Thyroid gland (tissue), 4 donors: Measurements from ENCODE around the gene RHBDF1. TPM values are rescaled to one million over a fixed set of nuclear protein-coding genes. Genes with fewer than 3 reads are reported as not detected.

Experiments used
- DNase-seq, 2 donors: peaks; one replicate each; pipeline ENCODE4 v3.0.0-alpha.2; 2019
- H3K27ac ChIP-seq, 3 donors: fragments of 200-600 bp; sonication (generic); 1 replicate in 2 of 3; 2 replicates in 1 of 3; pipeline ENCODE4 v1.5.1; 2016 to 2019; ENCODE audit warnings: mild to moderate bottlenecking in 1 of 3, moderate library complexity in 1 of 3
- H3K27me3 ChIP-seq: fragments of 200-600 bp; sonication (generic); one replicate; pipeline ENCODE4 v1.5.1; 2019
- H3K36me3 ChIP-seq, 2 donors: fragments of 200-600 bp; sonication (generic); one replicate each; pipeline ENCODE4 v1.5.1; 2016 to 2019
- H3K4me1 ChIP-seq, 2 donors: fragments of 200-600 bp; sonication (generic); one replicate each; pipeline ENCODE4 v1.5.1; 2017 to 2019
- H3K4me3 ChIP-seq, 3 donors: fragments of 200-600 bp; sonication (generic); replicated peaks in 1 of 3; 1 replicate in 2 of 3; 2 replicates in 1 of 3; pipeline ENCODE4 v1.5.1; 2016; ENCODE audit warnings: mild to moderate bottlenecking in 1 of 3
- H3K9me3 ChIP-seq: fragments of 200-600 bp; sonication (generic); one replicate; pipeline ENCODE4 v1.5.1; 2017
- POLR2A ChIP-seq, 2 donors: fragments of 450-650 bp; IDR thresholded peaks; one replicate each; pipeline ENCODE4 v1.6.1; 2017; ENCODE audit warnings: antibody characterized with exemption in 2 of 2, mild to moderate bottlenecking in 2 of 2, moderate library complexity in 1 of 2
- WGBS, 2 donors: methylation state at CpG; one replicate each; pipeline ENCODE4 v1.1.5; 2017; 5-methylcytosine and 5-hydroxymethylcytosine counted together
- intact Hi-C: fragments of 100-400 bp; cut with DNase I; formaldehyde crosslinking; loops from one replicate; pipeline ENCODE4 v1.15.1; 2023
- total RNA-seq, 4 donors: library from RNA; depleted of rRNA; stranded (reverse); fragments of >200 nt; gene quantifications; one replicate each; pipeline ENCODE4 v1.2.3, GENCODE V29; 2016
- TF ChIP-seq, protein P1 (sequence below), 6 experiments: fragments of 200-600 bp in 3 of 6; fragments of 450-650 bp in 3 of 6; sonication (generic) in 3 of 6; IDR thresholded peaks; one replicate each; pipeline ENCODE4 v1.5.1; 2016 to 2019; ENCODE audit warnings: antibody characterized with exemption in 6 of 6, mild to moderate bottlenecking in 2 of 6, inconsistent platforms in 1 of 6, moderate library complexity in 1 of 6

Gene RHBDF1
- total RNA-seq, 4 donors from 2014 or later = 20.4 to 35.4 (median 28.4) TPM

DNA sequence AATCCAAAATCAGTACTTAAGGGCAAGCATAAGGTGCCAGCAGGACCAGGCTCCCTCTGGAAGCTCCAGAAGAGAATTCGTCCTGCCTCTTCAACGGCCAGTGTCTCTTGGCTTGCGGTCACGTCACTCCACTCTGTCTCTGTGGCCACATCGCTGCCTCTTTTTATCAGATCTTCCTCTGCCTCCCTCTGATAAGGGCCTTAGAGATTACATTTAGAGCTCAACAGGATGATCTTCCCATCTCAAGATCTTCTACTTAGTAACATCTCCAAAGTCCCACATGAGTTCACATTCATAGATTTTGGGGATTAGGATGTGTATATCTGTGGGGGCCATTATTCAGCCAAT lies 22.5 kb upstream of the RHBDF1 start:
- Histone ChIP-seq H3K27ac (no peak overlapping the region), H3K4me3 (no peak overlapping the region), H3K4me1 (peaks cover 11 to 19% of the 10 kb centered on the region in 2 donors), H3K9me3 (no peaks in the 10 kb centered on the region), H3K27me3 (no peaks in the 10 kb centered on the region), H3K36me3 (peaks cover 0 to 4% of the 10 kb centered on the region in 2 donors)
- no peak for DNase-seq
- 93 to 96% methylated on average over 5 of the region's 5 CpGs for WGBS, 2 donors
- no peak for TF ChIP-seq POLR2A (IDR thresholded peaks at IDR 0.05)
- TF ChIP-seq, protein P1, sequence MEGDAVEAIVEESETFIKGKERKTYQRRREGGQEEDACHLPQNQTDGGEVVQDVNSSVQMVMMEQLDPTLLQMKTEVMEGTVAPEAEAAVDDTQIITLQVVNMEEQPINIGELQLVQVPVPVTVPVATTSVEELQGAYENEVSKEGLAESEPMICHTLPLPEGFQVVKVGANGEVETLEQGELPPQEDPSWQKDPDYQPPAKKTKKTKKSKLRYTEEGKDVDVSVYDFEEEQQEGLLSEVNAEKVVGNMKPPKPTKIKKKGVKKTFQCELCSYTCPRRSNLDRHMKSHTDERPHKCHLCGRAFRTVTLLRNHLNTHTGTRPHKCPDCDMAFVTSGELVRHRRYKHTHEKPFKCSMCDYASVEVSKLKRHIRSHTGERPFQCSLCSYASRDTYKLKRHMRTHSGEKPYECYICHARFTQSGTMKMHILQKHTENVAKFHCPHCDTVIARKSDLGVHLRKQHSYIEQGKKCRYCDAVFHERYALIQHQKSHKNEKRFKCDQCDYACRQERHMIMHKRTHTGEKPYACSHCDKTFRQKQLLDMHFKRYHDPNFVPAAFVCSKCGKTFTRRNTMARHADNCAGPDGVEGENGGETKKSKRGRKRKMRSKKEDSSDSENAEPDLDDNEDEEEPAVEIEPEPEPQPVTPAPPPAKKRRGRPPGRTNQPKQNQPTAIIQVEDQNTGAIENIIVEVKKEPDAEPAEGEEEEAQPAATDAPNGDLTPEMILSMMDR (IDR thresholded peaks at IDR 0.05) = no peak
- intact Hi-C loops = no loop called here

- Histone ChIP-seq H3K4me3 (no peak overlapping the region), H3K27me3 (no peaks in the 10 kb centered on the region), H3K9me3 (no peaks in the 10 kb centered on the region), H3K36me3 (peaks cover 10 to 21% of the 10 kb centered on the region in 2 donors), H3K27ac (peak overlapping the region; percentile 16 to 40 (median 24)), H3K4me1 (peaks cover 11 to 19% of the 10 kb centered on the region in 2 donors)
- intact Hi-C loops = no loop called here
- TF ChIP-seq, protein P1 (IDR thresholded peaks at IDR 0.05) = no peak
- no peak for TF ChIP-seq POLR2A (IDR thresholded peaks at IDR 0.05)
- 60 to 84% methylated on average over 10 to 11 of the region's 15 CpGs for WGBS, 2 donors
- DNase-seq = peak; percentile 74 to 86
Observed at GRCh38 chr16:92431-93339, 20.3 kb upstream of the RHBDF1 start.

GRCh38 chr16:91484-91883 lies 19.1 kb upstream of the RHBDF1 start:
- 30 to 45% methylated on average over 9 of the region's 9 CpGs for WGBS, 2 donors
- peaks cover 17 to 32% of the 10 kb centered on the region in 2 donors for H3K36me3 ChIP-seq

DNA sequence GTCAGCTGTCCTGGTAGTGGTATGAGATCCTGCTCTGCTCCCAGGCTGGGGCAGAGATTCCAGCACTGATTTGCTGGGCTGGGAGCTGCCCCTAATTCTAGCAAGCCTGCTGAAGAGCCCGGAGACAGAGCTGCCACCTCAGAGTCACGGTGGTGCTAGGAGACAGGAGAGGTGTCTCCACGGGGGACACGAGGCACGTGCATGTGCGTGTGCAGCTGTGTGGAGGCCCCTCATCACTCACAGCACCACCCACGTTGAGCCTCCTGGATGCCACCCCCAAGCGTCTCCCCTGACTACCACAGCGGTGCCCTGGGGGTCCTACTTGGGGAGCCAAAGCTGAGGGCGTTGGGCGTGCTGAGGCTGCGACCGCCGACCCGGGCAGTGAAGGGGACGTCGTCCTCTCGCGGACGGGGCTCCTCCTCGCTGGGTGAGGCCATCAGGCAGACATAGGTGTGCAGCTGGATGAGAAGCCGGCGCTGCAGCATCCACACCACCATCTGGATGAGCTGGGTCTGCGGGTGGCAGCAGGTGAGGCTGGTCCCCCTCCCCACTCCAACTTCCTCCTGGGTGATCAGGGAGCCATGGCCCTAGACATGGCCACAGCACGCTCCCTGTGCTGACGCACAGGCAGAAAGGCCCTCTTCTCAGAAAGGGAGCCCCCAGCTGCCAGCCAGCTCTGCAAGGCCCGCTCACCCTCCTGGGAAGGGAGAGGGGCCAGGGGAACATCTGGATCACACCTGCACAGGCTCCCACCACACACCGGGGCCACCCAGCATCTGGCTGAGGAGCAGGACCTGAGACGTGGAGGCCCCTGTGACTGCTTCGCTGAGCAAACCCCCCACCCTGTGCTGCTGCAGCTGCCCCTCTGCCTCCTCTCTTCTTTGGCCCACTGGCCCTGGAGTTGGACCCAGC lies 17.2 kb upstream of the RHBDF1 start:
- Histone ChIP-seq H3K4me1 (peaks cover 27 to 38% of the 10 kb centered on the region in 2 donors), H3K27me3 (no peaks in the 10 kb centered on the region), H3K36me3 (peaks cover 26 to 39% of the 10 kb centered on the region in 2 donors), H3K9me3 (no peaks in the 10 kb centered on the region), H3K27ac (no peak overlapping the region), H3K4me3 (no peak overlapping the region)
- TF ChIP-seq, protein P1 (IDR thresholded peaks at IDR 0.05) = no peak
- TF ChIP-seq POLR2A (IDR thresholded peaks at IDR 0.05) = no peak
- no peak for DNase-seq
- WGBS, 2 donors = 94 to 98% methylated on average over 5 to 25 of the region's 30 CpGs
- intact Hi-C loops = no loop called here

More at GRCh38 chr16:91484-91883, 19.1 kb upstream of the RHBDF1 start:
- TF ChIP-seq POLR2A (IDR thresholded peaks at IDR 0.05) = no peak
- Histone ChIP-seq H3K27ac (peak overlapping the region; percentile 2 to 49 (median 16)), H3K27me3 (no peaks in the 10 kb centered on the region), H3K4me1 (peaks cover 11 to 19% of the 10 kb centered on the region in 2 donors), H3K4me3 (no peak overlapping the region), H3K9me3 (no peaks in the 10 kb centered on the region)
- DNase-seq = peak; percentile 94 to 95
- intact Hi-C loops = no loop called here

DNA sequence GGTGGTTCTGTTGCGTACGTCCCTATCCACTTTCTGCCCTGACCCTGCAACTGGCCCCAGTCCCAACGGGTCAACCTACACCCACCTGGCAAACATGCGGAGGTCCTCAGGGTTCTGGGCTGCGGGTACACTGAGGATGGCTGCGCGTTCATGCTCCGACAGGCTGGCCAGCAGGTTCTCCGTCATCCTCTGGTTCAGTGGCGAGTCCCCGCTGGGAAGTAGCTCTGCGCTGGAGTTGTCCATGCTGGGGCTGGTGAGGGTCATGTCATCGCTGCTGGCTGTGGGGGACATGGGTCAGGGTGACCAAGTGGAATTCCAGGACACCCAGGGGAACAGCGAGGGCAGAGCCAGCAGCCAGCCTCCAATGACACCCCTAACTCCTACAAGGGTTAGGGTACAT lies 16.2 kb upstream of the RHBDF1 start:
- Histone ChIP-seq H3K4me1 (peaks cover 37 to 48% of the 10 kb centered on the region in 2 donors), H3K27ac (no peak overlapping the region), H3K4me3 (no peak overlapping the region), H3K36me3 (peaks cover 26 to 39% of the 10 kb centered on the region in 2 donors), H3K9me3 (no peaks in the 10 kb centered on the region), H3K27me3 (no peaks in the 10 kb centered on the region)
- no peak for DNase-seq
- TF ChIP-seq POLR2A (IDR thresholded peaks at IDR 0.05) = no peak
- TF ChIP-seq, protein P1 (IDR thresholded peaks at IDR 0.05) = no peak
- intact Hi-C loops = no loop called here
- 92 to 97% methylated on average over 2 to 13 of the region's 14 CpGs for WGBS, 2 donors
